ENCODE measurements around the gene KCNMA1. TPM values are rescaled to one million over a fixed set of nuclear protein-coding genes. Genes with fewer than 3 reads are reported as not detected.

KCNMA1 gene
- polyA plus RNA-seq, 1 donor from 2014 or later = 60.8 TPM

DNA sequence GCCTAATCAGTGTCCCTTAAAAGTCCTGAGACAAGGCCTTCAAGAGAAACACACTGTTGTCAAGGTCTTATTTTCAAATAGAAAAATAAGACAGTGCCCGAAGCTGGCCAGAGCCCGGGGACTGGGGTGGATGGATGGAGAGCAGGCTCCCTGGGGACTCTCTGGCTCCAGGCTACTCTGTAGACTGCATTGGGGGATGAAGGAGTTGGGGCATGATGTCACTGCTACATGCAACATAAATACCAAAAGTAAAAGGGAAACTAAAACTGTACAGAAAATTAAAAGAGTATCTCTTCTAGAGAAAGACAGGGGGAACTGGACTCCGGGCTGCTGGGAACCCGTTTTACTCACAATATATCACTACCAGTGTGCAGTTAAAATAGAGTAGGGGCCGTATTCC, 629.8 kb downstream of the KCNMA1 start:
- no peak overlapping the region for H3K4me3 ChIP-seq (ENCODE audit: low read length)
- no peak overlapping the region for H3K4me2 ChIP-seq (ENCODE audit: low read length)
- H3K9me3 ChIP-seq (ENCODE audit: low read length) = no peaks in the 10 kb centered on the region
- H3K27ac ChIP-seq (ENCODE audit: low read length) = no peak overlapping the region
- H2AFZ ChIP-seq (ENCODE audit: low read depth, low read length) = no peak overlapping the region
- no peaks in the 10 kb centered on the region for H3K79me2 ChIP-seq (replicated peaks; ENCODE audit: insufficient read depth, low read length)
- no peaks in the 10 kb centered on the region for H3F3A ChIP-seq (ENCODE audit: insufficient read depth, low read length, poor library complexity, severe bottlenecking)
- H3K9me2 ChIP-seq (ENCODE audit: insufficient read depth, low read length) = no peaks in the 10 kb centered on the region
- H3K36me3 ChIP-seq (ENCODE audit: insufficient read depth, low read length) = no peaks in the 10 kb centered on the region
- no peaks in the 10 kb centered on the region for H3K27me3 ChIP-seq (ENCODE audit: insufficient read depth, low read depth, low read length)
- no peaks in the 10 kb centered on the region for H4K20me1 ChIP-seq (ENCODE audit: insufficient read depth)
- no peak for TF ChIP-seq REST (IDR thresholded peaks at IDR 0.05; ENCODE audit: borderline replicate concordance)
- no peak for TF ChIP-seq EZH2 (IDR thresholded peaks at IDR 0.05; ENCODE audit: borderline replicate concordance, insufficient read depth, low read length, poor library complexity, severe bottlenecking)
- no peak for TF ChIP-seq POLR2AphosphoS5 (IDR thresholded peaks at IDR 0.05)
- TF ChIP-seq MXI1 (conservative IDR thresholded peaks at IDR 0.05; ENCODE audit: poor library complexity, severe bottlenecking) = no peak
- TF ChIP-seq RAD21 (conservative IDR thresholded peaks at IDR 0.05) = no peak
- no peak for TF ChIP-seq EP300 (conservative IDR thresholded peaks at IDR 0.05; ENCODE audit: poor library complexity, severe bottlenecking)
- no peak for TF ChIP-seq TAF1 (IDR thresholded peaks at IDR 0.05; ENCODE audit: low read depth)
- TF ChIP-seq SMC3 (conservative IDR thresholded peaks at IDR 0.05; ENCODE audit: poor library complexity) = no peak
- no peak for TF ChIP-seq CTCF (IDR thresholded peaks at IDR 0.05; ENCODE audit: poor library complexity, severe bottlenecking)
- H3K9ac ChIP-seq (ENCODE audit: low read length) = no peak overlapping the region

DNA sequence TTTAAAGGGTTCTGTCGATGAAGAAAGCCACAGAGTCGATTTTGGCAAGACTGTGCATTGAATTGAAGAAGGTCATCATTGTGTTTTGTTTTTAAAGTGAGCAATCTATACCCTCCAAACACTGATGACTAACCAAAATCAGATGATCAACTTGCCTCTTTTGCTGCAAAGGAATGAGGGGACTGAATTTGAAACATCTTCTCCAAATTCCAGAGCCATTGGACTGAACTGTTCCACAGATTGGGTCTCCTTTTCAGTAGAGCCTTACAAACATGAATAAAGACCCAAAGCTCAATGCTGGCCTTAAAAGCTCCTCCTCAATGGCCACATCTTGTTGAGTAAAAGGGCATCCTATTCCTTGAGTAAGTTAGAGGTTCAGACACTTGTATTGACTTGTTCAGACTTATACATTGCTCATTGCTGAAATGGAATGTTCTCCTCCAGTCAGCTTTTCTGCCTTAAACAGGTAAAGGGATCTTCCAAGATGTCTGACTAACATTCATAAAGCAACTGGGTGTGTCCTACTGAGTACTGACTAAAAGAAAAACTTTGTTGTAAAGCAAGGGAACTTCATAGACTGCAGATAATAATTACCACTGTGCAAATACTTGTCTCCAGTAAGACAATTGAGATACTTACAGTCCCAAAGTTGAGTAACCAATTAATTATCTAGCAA, 630.6 kb downstream of the KCNMA1 start:
- H3K9me2 ChIP-seq (ENCODE audit: insufficient read depth, low read length) = no peaks in the 10 kb centered on the region
- H3F3A ChIP-seq (ENCODE audit: insufficient read depth, low read length, poor library complexity, severe bottlenecking) = no peaks in the 10 kb centered on the region
- no peaks in the 10 kb centered on the region for H4K20me1 ChIP-seq (ENCODE audit: insufficient read depth)
- H3K9me3 ChIP-seq (ENCODE audit: low read length) = no peaks in the 10 kb centered on the region
- H2AFZ ChIP-seq (ENCODE audit: low read depth, low read length) = no peak overlapping the region
- no peaks in the 10 kb centered on the region for H3K36me3 ChIP-seq (ENCODE audit: insufficient read depth, low read length)
- TF ChIP-seq TAF1 (IDR thresholded peaks at IDR 0.05; ENCODE audit: low read depth) = no peak
- no peak for TF ChIP-seq RAD21 (conservative IDR thresholded peaks at IDR 0.05)
- no peak for TF ChIP-seq EZH2 (IDR thresholded peaks at IDR 0.05; ENCODE audit: borderline replicate concordance, insufficient read depth, low read length, poor library complexity, severe bottlenecking)
- TF ChIP-seq SMC3 (conservative IDR thresholded peaks at IDR 0.05; ENCODE audit: poor library complexity) = no peak
- no peak for TF ChIP-seq EP300 (conservative IDR thresholded peaks at IDR 0.05; ENCODE audit: poor library complexity, severe bottlenecking)
- TF ChIP-seq REST (IDR thresholded peaks at IDR 0.05; ENCODE audit: borderline replicate concordance) = no peak
- TF ChIP-seq MXI1 (conservative IDR thresholded peaks at IDR 0.05; ENCODE audit: poor library complexity, severe bottlenecking) = no peak
- no peak for TF ChIP-seq POLR2AphosphoS5 (IDR thresholded peaks at IDR 0.05)
- no peak for TF ChIP-seq CTCF (IDR thresholded peaks at IDR 0.05; ENCODE audit: poor library complexity, severe bottlenecking)
- H3K27ac ChIP-seq (ENCODE audit: low read length) = no peak overlapping the region
- no peak overlapping the region for H3K4me3 ChIP-seq (ENCODE audit: low read length)
- H3K27me3 ChIP-seq (ENCODE audit: insufficient read depth, low read depth, low read length) = no peaks in the 10 kb centered on the region
- no peak overlapping the region for H3K4me2 ChIP-seq (ENCODE audit: low read length)
- no peaks in the 10 kb centered on the region for H3K79me2 ChIP-seq (replicated peaks; ENCODE audit: insufficient read depth, low read length)
- H3K9ac ChIP-seq (ENCODE audit: low read length) = no peak overlapping the region

Measured in neural cell (in vitro differentiated cells).